Neural progenitor cell (in vitro differentiated cells): Measurements from ENCODE around the gene BCAT1. TPM values are rescaled to one million over a fixed set of nuclear protein-coding genes. Genes with fewer than 3 reads are reported as not detected.

Source experiments
- DNase-seq: peaks from one replicate; pipeline ENCODE4 v3.0.0-alpha.2; 2016; ENCODE audit warnings: low spot score
- H2AFZ ChIP-seq: fragments of 200-600 bp; sonication (generic); replicated peaks from 2 replicates; pipeline ENCODE4 v1.6.1; 2016; ENCODE audit warnings: antibody characterized with exemption
- H3F3A ChIP-seq: fragments of 200-600 bp; sonication (generic); 2 replicates; pipeline ENCODE4 v1.6.1; 2016; ENCODE audit warnings: antibody characterized with exemption, low read depth
- H3K27ac ChIP-seq: fragments of 200-600 bp; sonication (generic); 2 replicates; pipeline ENCODE4 v1.5.1; 2016; ENCODE audit warnings: mild to moderate bottlenecking
- H3K27me3 ChIP-seq: fragments of 200-600 bp; sonication (generic); 2 replicates; pipeline ENCODE4 v1.6.1; 2016; ENCODE audit warnings: mild to moderate bottlenecking, moderate library complexity
- H3K36me3 ChIP-seq: fragments of 200-600 bp; sonication (generic); 2 replicates; pipeline ENCODE4 v1.5.1; 2016
- H3K4me1 ChIP-seq: fragments of 200-600 bp; sonication (generic); 2 replicates; pipeline ENCODE4 v1.6.1; 2016; ENCODE audit warnings: mixed run types
- H3K4me2 ChIP-seq: fragments of 200-600 bp; sonication (generic); 2 replicates; pipeline ENCODE4 v1.6.1; 2016
- H3K4me3 ChIP-seq: fragments of 200-600 bp; sonication (generic); 2 replicates; pipeline ENCODE4 v1.5.1; 2016
- H3K79me2 ChIP-seq: fragments of 200-600 bp; sonication (generic); 2 replicates; pipeline ENCODE4 v1.6.1; 2016; ENCODE audit warnings: low read depth
- H3K9ac ChIP-seq: fragments of 200-600 bp; sonication (generic); 2 replicates; pipeline ENCODE4 v1.6.1; 2016
- H3K9me3 ChIP-seq: fragments of 200-600 bp; sonication (generic); 2 replicates; pipeline ENCODE4 v1.5.1; 2016; ENCODE audit warnings: low read depth
- H4K20me1 ChIP-seq: fragments of 200-600 bp; sonication (generic); 2 replicates; pipeline ENCODE4 v1.6.1; 2016; ENCODE audit warnings: low read depth
- H3K27ac Mint-ChIP-seq: 3 replicates; pipeline ENCODE4 v1.8.0; 2021; ENCODE audit warnings: mixed read lengths
- H3K27me3 Mint-ChIP-seq: 2 replicates; pipeline ENCODE4 v1.8.0; 2022; ENCODE audit warnings: low read depth, mild to moderate bottlenecking, inconsistent platforms, moderate library complexity, mixed read lengths; ENCODE audit not compliant: insufficient read depth
- H3K36me3 Mint-ChIP-seq: 3 replicates; pipeline ENCODE4 v1.8.0; 2021; ENCODE audit warnings: mixed read lengths
- H3K4me1 Mint-ChIP-seq: 3 replicates; pipeline ENCODE4 v1.8.0; 2021; ENCODE audit warnings: mixed read lengths
- H3K4me3 Mint-ChIP-seq: 3 replicates; pipeline ENCODE4 v1.8.0; 2021; ENCODE audit warnings: mild to moderate bottlenecking, moderate library complexity, mixed read lengths
- H3K9me3 Mint-ChIP-seq: 3 replicates; pipeline ENCODE4 v1.8.0; 2020; ENCODE audit warnings: mixed read lengths
- EZH2 ChIP-seq: fragments of 200-600 bp; sonication (generic); IDR thresholded peaks from 2 replicates; pipeline ENCODE4 v1.6.1; 2017; ENCODE audit warnings: antibody characterized with exemption, mild to moderate bottlenecking, moderate library complexity
- EZH2phosphoT487 ChIP-seq: fragments of 200-600 bp; sonication (generic); IDR thresholded peaks from 2 replicates; pipeline ENCODE4 v1.6.1; 2017; ENCODE audit warnings: antibody characterized with exemption
- total RNA-seq: library from RNA; depleted of rRNA; stranded (reverse); fragments of >200 nt; gene quantifications from 2 replicates; pipeline ENCODE4 v1.2.3, GENCODE V29; 2015; ENCODE audit warnings: low replicate concordance
- TF ChIP-seq, protein P1 (sequence below): fragments of 200-600 bp; sonication (generic); IDR thresholded peaks from 2 replicates; pipeline ENCODE4 v1.5.1; 2017; ENCODE audit warnings: antibody characterized with exemption, mild to moderate bottlenecking

The BCAT1 gene, protein sequence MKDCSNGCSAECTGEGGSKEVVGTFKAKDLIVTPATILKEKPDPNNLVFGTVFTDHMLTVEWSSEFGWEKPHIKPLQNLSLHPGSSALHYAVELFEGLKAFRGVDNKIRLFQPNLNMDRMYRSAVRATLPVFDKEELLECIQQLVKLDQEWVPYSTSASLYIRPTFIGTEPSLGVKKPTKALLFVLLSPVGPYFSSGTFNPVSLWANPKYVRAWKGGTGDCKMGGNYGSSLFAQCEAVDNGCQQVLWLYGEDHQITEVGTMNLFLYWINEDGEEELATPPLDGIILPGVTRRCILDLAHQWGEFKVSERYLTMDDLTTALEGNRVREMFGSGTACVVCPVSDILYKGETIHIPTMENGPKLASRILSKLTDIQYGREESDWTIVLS
- total RNA-seq: 246 and 287 TPM in 2 replicates

DNA sequence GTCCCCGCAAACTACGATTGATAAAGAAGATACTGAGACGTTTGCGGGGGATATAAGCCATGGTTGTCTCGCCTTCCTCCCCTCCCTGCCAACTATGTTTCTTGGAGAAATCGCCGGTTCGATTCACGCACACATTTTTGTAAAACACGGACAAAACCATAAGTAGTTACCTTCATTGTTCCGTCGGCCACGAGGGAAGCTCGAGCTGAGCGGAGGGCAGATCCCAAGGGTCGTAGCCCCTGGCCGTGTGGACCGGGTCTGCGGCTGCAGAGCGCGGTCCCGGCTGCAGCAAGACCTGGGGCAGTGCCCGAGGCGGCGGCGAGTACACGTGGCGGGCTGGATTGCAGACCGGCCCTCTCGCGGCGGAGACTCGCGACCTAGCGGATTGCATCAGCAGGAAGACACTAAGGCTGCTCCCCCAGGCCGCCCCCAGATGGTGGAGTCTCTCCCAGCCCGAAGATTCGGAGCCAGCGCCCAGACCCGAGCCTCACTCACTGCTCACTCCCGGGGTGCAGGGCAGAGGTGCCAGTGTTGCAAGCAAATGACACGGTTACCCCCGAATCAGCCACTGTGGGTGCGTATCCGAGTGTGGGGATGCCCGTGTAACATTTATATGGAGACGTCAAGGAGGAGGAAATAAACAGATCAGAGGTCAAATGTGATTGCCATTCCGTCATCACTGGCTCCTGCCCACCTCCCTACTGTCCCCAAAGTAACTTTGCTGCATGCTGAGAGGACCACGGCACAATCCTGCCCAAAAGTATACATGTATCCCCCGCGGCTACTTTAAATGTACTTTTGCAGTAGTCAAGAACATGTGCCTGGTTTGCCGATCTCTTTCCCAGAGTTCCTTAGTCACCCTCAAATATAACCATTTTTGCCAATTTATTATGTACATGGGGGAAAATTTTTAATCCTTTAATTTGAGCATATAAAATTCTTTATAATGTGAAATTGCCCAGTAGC lies at the start of gene BCAT1:
BCAT1 (minus strand) TSS at position 345 of the 966 bp plus-strand sequence; CDS start at position 176, 169 bp downstream.
- TF ChIP-seq EZH2: no peak
- TF ChIP-seq, protein P1, sequence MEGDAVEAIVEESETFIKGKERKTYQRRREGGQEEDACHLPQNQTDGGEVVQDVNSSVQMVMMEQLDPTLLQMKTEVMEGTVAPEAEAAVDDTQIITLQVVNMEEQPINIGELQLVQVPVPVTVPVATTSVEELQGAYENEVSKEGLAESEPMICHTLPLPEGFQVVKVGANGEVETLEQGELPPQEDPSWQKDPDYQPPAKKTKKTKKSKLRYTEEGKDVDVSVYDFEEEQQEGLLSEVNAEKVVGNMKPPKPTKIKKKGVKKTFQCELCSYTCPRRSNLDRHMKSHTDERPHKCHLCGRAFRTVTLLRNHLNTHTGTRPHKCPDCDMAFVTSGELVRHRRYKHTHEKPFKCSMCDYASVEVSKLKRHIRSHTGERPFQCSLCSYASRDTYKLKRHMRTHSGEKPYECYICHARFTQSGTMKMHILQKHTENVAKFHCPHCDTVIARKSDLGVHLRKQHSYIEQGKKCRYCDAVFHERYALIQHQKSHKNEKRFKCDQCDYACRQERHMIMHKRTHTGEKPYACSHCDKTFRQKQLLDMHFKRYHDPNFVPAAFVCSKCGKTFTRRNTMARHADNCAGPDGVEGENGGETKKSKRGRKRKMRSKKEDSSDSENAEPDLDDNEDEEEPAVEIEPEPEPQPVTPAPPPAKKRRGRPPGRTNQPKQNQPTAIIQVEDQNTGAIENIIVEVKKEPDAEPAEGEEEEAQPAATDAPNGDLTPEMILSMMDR: peak; percentile 23
- Histone ChIP-seq H3K27me3 (no peaks in the 10 kb centered on the region), H3K4me1 (peaks cover 46% of the 10 kb centered on the region), H3K79me2 (peaks cover 62% of the 10 kb centered on the region), H3K4me2 (peak within 1 kb of the TSS; percentile 88), H4K20me1 (no peaks in the 10 kb centered on the region), H3K9me3 (no peaks in the 10 kb centered on the region), H3K4me3 (peak within 1 kb of the TSS; percentile 85), H2AFZ (peak within 1 kb of the TSS; percentile 40), H3K27ac (peak within 1 kb of the TSS; percentile 94), H3K36me3 (no peaks in the 10 kb centered on the region), H3F3A (peaks cover 40% of the 10 kb centered on the region), H3K9ac (peak within 1 kb of the TSS; percentile 75)
- H3K36me3 Mint-ChIP-seq: peaks cover 16% of the 10 kb centered on the region
- DNase-seq: peak; percentile 87
- H3K4me3 Mint-ChIP-seq: peak within 1 kb of the TSS; percentile 92
- H3K4me1 Mint-ChIP-seq: peaks cover 61% of the 10 kb centered on the region
- H3K27me3 Mint-ChIP-seq: peaks cover 11% of the 10 kb centered on the region
- H3K9me3 Mint-ChIP-seq: peaks cover 4% of the 10 kb centered on the region
- peak within 1 kb of the TSS; percentile 85 for H3K27ac Mint-ChIP-seq

DNA sequence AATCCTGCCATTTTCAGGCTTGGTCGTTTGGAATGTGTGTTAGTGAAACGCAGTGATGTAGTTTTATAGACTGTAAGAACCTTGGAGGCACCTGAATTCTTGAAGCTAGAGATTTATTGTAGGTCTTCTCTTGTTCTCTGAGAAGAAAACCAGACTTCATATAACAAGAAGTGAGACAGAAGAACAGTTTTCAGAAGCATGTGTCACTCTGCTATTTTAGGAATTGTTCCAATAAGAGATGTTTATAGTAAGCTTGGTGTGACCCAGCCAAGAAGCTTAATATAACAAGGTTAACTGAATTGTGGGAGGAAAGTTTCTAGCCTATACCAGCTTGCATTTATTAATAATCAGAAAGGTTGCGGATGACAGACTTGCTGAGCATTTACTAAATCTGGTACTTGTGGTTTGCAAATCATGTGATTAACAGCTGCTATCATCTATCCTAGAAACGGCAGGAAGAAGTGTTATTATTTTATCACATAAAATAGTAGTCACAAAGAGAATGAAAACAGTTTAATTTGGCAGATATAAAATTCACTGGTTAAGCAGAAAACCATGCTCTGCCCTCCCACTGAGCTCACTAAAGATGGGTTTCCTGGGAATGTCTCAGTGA lies 49.2 kb upstream of the BCAT1 start:
- no peak for DNase-seq
- peaks cover 17% of the 10 kb centered on the region for H3K4me1 Mint-ChIP-seq
- H3K27ac Mint-ChIP-seq: no peak overlapping the region
- H3F3A ChIP-seq: peaks cover 9% of the 10 kb centered on the region
- H3K4me3 ChIP-seq: no peak overlapping the region
- TF ChIP-seq EZH2phosphoT487: no peak
- TF ChIP-seq, protein P1: no peak
- no peak for TF ChIP-seq EZH2
- H3K4me2 ChIP-seq: no peak overlapping the region
- no peak overlapping the region for H3K4me3 Mint-ChIP-seq
- no peaks in the 10 kb centered on the region for H4K20me1 ChIP-seq
- no peaks in the 10 kb centered on the region for H3K9me3 Mint-ChIP-seq
- H3K9ac ChIP-seq: no peak overlapping the region
- peaks cover 4% of the 10 kb centered on the region for H3K27me3 Mint-ChIP-seq
- H3K79me2 ChIP-seq: no peaks in the 10 kb centered on the region
- peaks cover 5% of the 10 kb centered on the region for H3K4me1 ChIP-seq
- no peak overlapping the region for H3K27ac ChIP-seq
- H3K9me3 ChIP-seq: no peaks in the 10 kb centered on the region
- H3K27me3 ChIP-seq: no peaks in the 10 kb centered on the region
- no peaks in the 10 kb centered on the region for H3K36me3 ChIP-seq
- no peaks in the 10 kb centered on the region for H3K36me3 Mint-ChIP-seq
- no peak overlapping the region for H2AFZ ChIP-seq

DNA sequence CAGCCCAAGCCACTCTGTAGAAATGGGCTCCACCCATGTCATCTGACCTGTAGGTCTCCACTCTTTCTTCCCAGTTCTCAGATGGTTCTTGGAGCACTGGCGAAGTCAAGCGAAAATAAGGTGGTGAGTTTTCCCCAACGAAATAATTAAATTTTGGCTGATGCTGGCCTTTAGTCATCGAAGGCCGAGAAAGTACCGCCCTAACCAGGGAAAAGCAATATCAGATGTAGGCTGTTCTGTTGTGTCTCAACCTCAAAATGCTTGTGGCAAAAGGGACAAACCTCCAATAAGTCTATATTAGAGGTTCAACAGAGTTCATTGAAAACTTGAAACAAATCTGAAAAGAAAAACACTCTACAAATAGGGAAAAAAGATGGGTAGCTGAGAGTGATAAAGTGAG lies 48.6 kb upstream of the BCAT1 start:
- Histone ChIP-seq H3K27ac (no peak overlapping the region), H3K4me3 (no peak overlapping the region)
- no peak overlapping the region for H3K27ac Mint-ChIP-seq

More for the DNA sequence above, 48.6 kb upstream of the BCAT1 start:
- peaks cover 9% of the 10 kb centered on the region for H3F3A ChIP-seq
- peaks cover 17% of the 10 kb centered on the region for H3K4me1 Mint-ChIP-seq
- no peak overlapping the region for H3K4me3 Mint-ChIP-seq
- no peak overlapping the region for H3K4me2 ChIP-seq
- H4K20me1 ChIP-seq: no peaks in the 10 kb centered on the region
- TF ChIP-seq EZH2phosphoT487 (no peak), EZH2 (no peak)
- TF ChIP-seq, protein P1: no peak
- no peak overlapping the region for H3K9ac ChIP-seq
- H3K27me3 ChIP-seq: no peaks in the 10 kb centered on the region
- H3K9me3 Mint-ChIP-seq: no peaks in the 10 kb centered on the region
- no peaks in the 10 kb centered on the region for H3K36me3 ChIP-seq
- H3K36me3 Mint-ChIP-seq: no peaks in the 10 kb centered on the region
- no peaks in the 10 kb centered on the region for H3K9me3 ChIP-seq
- DNase-seq: no peak
- H3K27me3 Mint-ChIP-seq: peaks cover 4% of the 10 kb centered on the region
- H2AFZ ChIP-seq: no peak overlapping the region
- no peaks in the 10 kb centered on the region for H3K79me2 ChIP-seq
- peaks cover 5% of the 10 kb centered on the region for H3K4me1 ChIP-seq
